Glutamatergic neuron (in vitro differentiated cells): ENCODE results near the gene TBPL1. TPM values are rescaled to one million over a fixed set of nuclear protein-coding genes. Genes with fewer than 3 reads are reported as not detected.
A peak's percentile ranks its signal among the peaks of the same experiment; 100 is the strongest.

Experiments
- DNase-seq: peaks from one replicate; pipeline ENCODE4 v3.0.0; 2022
- H3K27ac Mint-ChIP-seq: one replicate; pipeline ENCODE4 v1.8.0; 2020; ENCODE audit warnings: mild to moderate bottlenecking, mixed read lengths, inconsistent platforms; ENCODE audit not compliant: unreplicated experiment
- H3K27me3 Mint-ChIP-seq: one replicate; pipeline ENCODE4 v1.8.0; 2020; ENCODE audit warnings: mild to moderate bottlenecking, moderate library complexity, mixed read lengths, inconsistent platforms; ENCODE audit not compliant: unreplicated experiment
- H3K36me3 Mint-ChIP-seq: one replicate; pipeline ENCODE4 v1.8.0; 2020; ENCODE audit warnings: mild to moderate bottlenecking, mixed read lengths, inconsistent platforms; ENCODE audit not compliant: unreplicated experiment
- H3K4me1 Mint-ChIP-seq: one replicate; pipeline ENCODE4 v1.8.0; 2020; ENCODE audit warnings: mild to moderate bottlenecking, low read depth, mixed read lengths, inconsistent platforms; ENCODE audit not compliant: unreplicated experiment
- H3K4me3 Mint-ChIP-seq: one replicate; pipeline ENCODE4 v1.8.0; 2020; ENCODE audit warnings: mild to moderate bottlenecking, mixed read lengths, inconsistent platforms; ENCODE audit not compliant: unreplicated experiment
- H3K9me3 Mint-ChIP-seq: one replicate; pipeline ENCODE4 v1.8.0; 2020; ENCODE audit warnings: mild to moderate bottlenecking, moderate library complexity, mixed read lengths, inconsistent platforms; ENCODE audit not compliant: unreplicated experiment
- CTCF ChIP-seq: fragments of 200-600 bp; sonication (generic); IDR thresholded peaks from one replicate; pipeline ENCODE4 v1.5.0; 2021; ENCODE audit not compliant: partially characterized antibody, unreplicated experiment
- total RNA-seq: library from RNA; stranded (reverse); fragmentation: NEBNext Ultra II Directional; extraction: Animal tissue kit (Norgen Biotek cat#: 25700); gene quantifications from one replicate; pipeline ENCODE4 v1.2.1, GENCODE V29; 2021; ENCODE audit not compliant: unreplicated experiment

The TBPL1 gene
- total RNA-seq, 1 donor from 2014 or later = 156 TPM

GRCh38 chr6:133948472-133948871, 4.6 kb upstream of the TBPL1 start:
- DNase-seq = no peak

GRCh38 chr6:133951227-133951626, 1.8 kb upstream of the TBPL1 start:
- H3K4me1 Mint-ChIP-seq = peaks cover 12% of the 10 kb centered on the region
- peaks cover 24% of the 10 kb centered on the region for H3K9me3 Mint-ChIP-seq
- H3K27me3 Mint-ChIP-seq = peaks cover 13% of the 10 kb centered on the region
- no peak for TF ChIP-seq CTCF
- H3K4me3 Mint-ChIP-seq = peak overlapping the region; percentile 79
- H3K27ac Mint-ChIP-seq = peak overlapping the region; percentile 57
- no peak for DNase-seq
- no peaks in the 10 kb centered on the region for H3K36me3 Mint-ChIP-seq

More at GRCh38 chr6:133948472-133948871, 4.6 kb upstream of the TBPL1 start:
- Mint-ChIP-seq H3K9me3 (peaks cover 11% of the 10 kb centered on the region), H3K4me1 (peaks cover 5% of the 10 kb centered on the region), H3K27me3 (peaks cover 3% of the 10 kb centered on the region), H3K4me3 (no peak overlapping the region), H3K27ac (no peak overlapping the region), H3K36me3 (no peaks in the 10 kb centered on the region)
- no peak for TF ChIP-seq CTCF

- peaks cover 24% of the 10 kb centered on the region for H3K9me3 Mint-ChIP-seq
- TF ChIP-seq CTCF = peak; percentile 84
- H3K4me1 Mint-ChIP-seq = peaks cover 21% of the 10 kb centered on the region
- H3K4me3 Mint-ChIP-seq = peak overlapping the region; percentile 99
- H3K27me3 Mint-ChIP-seq = peaks cover 13% of the 10 kb centered on the region
- DNase-seq = peak; percentile 79
- no peaks in the 10 kb centered on the region for H3K36me3 Mint-ChIP-seq
- H3K27ac Mint-ChIP-seq = peak overlapping the region; percentile 99
Observed at GRCh38 chr6:133951881-133952814, 876 bp upstream of the TBPL1 start.

- H3K27ac Mint-ChIP-seq = peak overlapping the region; percentile 99
- DNase-seq = peak; percentile 33
- peaks cover 24% of the 10 kb centered on the region for H3K9me3 Mint-ChIP-seq
- H3K27me3 Mint-ChIP-seq = peaks cover 13% of the 10 kb centered on the region
- H3K4me3 Mint-ChIP-seq = peak overlapping the region; percentile 99
- H3K36me3 Mint-ChIP-seq = no peaks in the 10 kb centered on the region
- H3K4me1 Mint-ChIP-seq = peaks cover 30% of the 10 kb centered on the region
- TF ChIP-seq CTCF = no peak
Observed at GRCh38 chr6:133953634-133954415, 801 bp downstream of the TBPL1 start.
